HG02973 (cell line): ENCODE results near the gene SLC36A4.
A peak's percentile ranks its signal among the peaks of the same experiment; 100 is the strongest.
"Not testable (repeated sequence)": the region's sequence is repeated elsewhere in the genome, so short reads cannot be mapped to it uniquely, and the experiment has no call there.

ENCODE experiments used
- ATAC-seq: cut with Tn5 transposase; IDR thresholded peaks from one replicate; pipeline ENCODE4 v1.9.1; 2021; ENCODE audit warnings: moderate library complexity; ENCODE audit not compliant: unreplicated experiment

The SLC36A4 gene

GRCh38 chr11:93194673-93195291 lies 3.0 kb downstream of the SLC36A4 start:
- ATAC-seq = no peak

GRCh38 chr11:93193731-93194130 lies 4.1 kb downstream of the SLC36A4 start:
- ATAC-seq = no peak

- no peak for ATAC-seq
These were observed 5.6 kb downstream of the SLC36A4 start for GRCh38 chr11:93192163-93192562.

GRCh38 chr11:93189462-93189861 lies 8.3 kb downstream of the SLC36A4 start:
- ATAC-seq = no peak

- ATAC-seq = no peak
These were observed 9.1 kb downstream of the SLC36A4 start for GRCh38 chr11:93188726-93189125.

- no peak for ATAC-seq
These were observed 10.5 kb downstream of the SLC36A4 start for GRCh38 chr11:93187290-93187689.

GRCh38 chr11:93177891-93178290 lies 19.9 kb downstream of the SLC36A4 start:
- not testable (repeated sequence) for ATAC-seq

- no peak for ATAC-seq
These were observed 27.7 kb downstream of the SLC36A4 start for GRCh38 chr11:93169950-93170561.

- no peak for ATAC-seq
These were observed 28.6 kb downstream of the SLC36A4 start for GRCh38 chr11:93169143-93169542.

- peak; percentile 55 for ATAC-seq
These were observed 30.9 kb downstream of the SLC36A4 start for GRCh38 chr11:93166862-93167261.

- ATAC-seq = no peak
These were observed 31.6 kb downstream of the SLC36A4 start for GRCh38 chr11:93166194-93166593.

- no peak for ATAC-seq
These were observed 37.0 kb downstream of the SLC36A4 start for GRCh38 chr11:93160808-93161207.

GRCh38 chr11:93160156-93160555 lies 37.6 kb downstream of the SLC36A4 start:
- no peak for ATAC-seq

- ATAC-seq = no peak
These were observed 38.1 kb downstream of the SLC36A4 start for GRCh38 chr11:93159721-93160120.

GRCh38 chr11:93155738-93156137 lies 42.1 kb downstream of the SLC36A4 start:
- no peak for ATAC-seq

- ATAC-seq = no peak
These were observed 52.3 kb downstream of the SLC36A4 start for GRCh38 chr11:93145390-93145915.

GRCh38 chr11:93143800-93144199 lies 54.0 kb downstream of the SLC36A4 start:
- no peak for ATAC-seq

- ATAC-seq = no peak
These were observed 54.6 kb downstream of the SLC36A4 start for GRCh38 chr11:93143186-93143585.

GRCh38 chr11:93133488-93134109 lies 64.2 kb downstream of the SLC36A4 start:
- no peak for ATAC-seq

- ATAC-seq = no peak
These were observed 65.0 kb downstream of the SLC36A4 start for GRCh38 chr11:93132836-93133235.

GRCh38 chr11:93131709-93132108 lies 66.1 kb downstream of the SLC36A4 start:
- ATAC-seq = no peak

GRCh38 chr11:93128574-93128973 lies 69.2 kb downstream of the SLC36A4 start:
- no peak for ATAC-seq
